ENCODE measurements around the gene SH3TC2.

DNA sequence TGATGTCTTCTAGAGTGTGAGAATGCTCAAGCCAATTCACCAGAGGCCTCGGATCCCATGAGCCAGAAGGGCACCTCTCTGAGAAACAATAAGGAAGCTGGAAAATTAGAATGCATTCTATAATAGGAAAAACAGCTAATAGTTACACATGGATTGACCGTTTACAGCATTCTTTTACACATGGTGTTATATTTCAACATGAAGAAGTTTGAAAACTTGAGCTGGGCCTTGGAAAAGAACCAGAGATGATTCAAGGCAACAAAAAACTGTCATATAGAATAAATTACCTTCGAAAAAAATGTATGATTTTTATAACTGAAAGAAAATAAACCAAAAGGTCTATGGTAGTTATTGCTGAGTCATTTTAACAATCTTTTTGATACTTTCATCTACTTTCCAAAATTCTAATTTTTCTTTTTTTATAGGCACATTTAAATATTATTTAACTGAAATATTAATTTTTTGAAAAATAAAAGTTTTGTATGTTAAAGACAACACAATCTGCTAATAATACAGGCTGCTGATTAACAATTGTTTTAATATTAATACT is 6.2 kb downstream of the SH3TC2 start:
- TF ChIP-seq, protein P1, sequence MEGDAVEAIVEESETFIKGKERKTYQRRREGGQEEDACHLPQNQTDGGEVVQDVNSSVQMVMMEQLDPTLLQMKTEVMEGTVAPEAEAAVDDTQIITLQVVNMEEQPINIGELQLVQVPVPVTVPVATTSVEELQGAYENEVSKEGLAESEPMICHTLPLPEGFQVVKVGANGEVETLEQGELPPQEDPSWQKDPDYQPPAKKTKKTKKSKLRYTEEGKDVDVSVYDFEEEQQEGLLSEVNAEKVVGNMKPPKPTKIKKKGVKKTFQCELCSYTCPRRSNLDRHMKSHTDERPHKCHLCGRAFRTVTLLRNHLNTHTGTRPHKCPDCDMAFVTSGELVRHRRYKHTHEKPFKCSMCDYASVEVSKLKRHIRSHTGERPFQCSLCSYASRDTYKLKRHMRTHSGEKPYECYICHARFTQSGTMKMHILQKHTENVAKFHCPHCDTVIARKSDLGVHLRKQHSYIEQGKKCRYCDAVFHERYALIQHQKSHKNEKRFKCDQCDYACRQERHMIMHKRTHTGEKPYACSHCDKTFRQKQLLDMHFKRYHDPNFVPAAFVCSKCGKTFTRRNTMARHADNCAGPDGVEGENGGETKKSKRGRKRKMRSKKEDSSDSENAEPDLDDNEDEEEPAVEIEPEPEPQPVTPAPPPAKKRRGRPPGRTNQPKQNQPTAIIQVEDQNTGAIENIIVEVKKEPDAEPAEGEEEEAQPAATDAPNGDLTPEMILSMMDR (IDR thresholded peaks at IDR 0.05; ENCODE audit: low read depth, low read length) = no peak
- TF ChIP-seq, protein P2, sequence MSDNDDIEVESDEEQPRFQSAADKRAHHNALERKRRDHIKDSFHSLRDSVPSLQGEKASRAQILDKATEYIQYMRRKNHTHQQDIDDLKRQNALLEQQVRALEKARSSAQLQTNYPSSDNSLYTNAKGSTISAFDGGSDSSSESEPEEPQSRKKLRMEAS (IDR thresholded peaks at IDR 0.05; ENCODE audit: low read depth, low read length) = no peak
